H9 (cell line): ENCODE data around the gene SDF2L1. TPM values are rescaled to one million over a fixed set of nuclear protein-coding genes. Genes with fewer than 3 reads are reported as not detected.

ENCODE experiments used
- DNase-seq: peaks from one replicate; pipeline ENCODE4 v3.0.0-alpha.2; 2017
- H2AFZ ChIP-seq: one replicate; pipeline ENCODE4 v1.6.1; 2013; ENCODE audit warnings: mild to moderate bottlenecking, low read length, control low read depth, moderate library complexity
- H2AK5ac ChIP-seq: 2 replicates; pipeline ENCODE4 v1.6.1; 2013; ENCODE audit warnings: low read length, control low read depth, mixed read lengths; ENCODE audit not compliant: insufficient read length
- H2BK120ac ChIP-seq: one replicate; pipeline ENCODE4 v1.6.1; 2013; ENCODE audit warnings: low read depth, mild to moderate bottlenecking, low read length, control low read depth, inconsistent platforms; ENCODE audit not compliant: poor library complexity, severe bottlenecking
- H2BK12ac ChIP-seq: 2 replicates; pipeline ENCODE4 v1.6.1; 2013; ENCODE audit warnings: low read length, control low read depth, mixed read lengths, low read depth; ENCODE audit not compliant: insufficient read length
- H2BK15ac ChIP-seq: 2 replicates; pipeline ENCODE4 v1.6.1; 2013; ENCODE audit warnings: low read depth, low read length, control low read depth
- H2BK20ac ChIP-seq: one replicate; pipeline ENCODE4 v1.6.1; 2013; ENCODE audit warnings: low read depth, mild to moderate bottlenecking, low read length, control low read depth, inconsistent platforms; ENCODE audit not compliant: poor library complexity, severe bottlenecking
- H2BK5ac ChIP-seq: 2 replicates; pipeline ENCODE4 v1.6.1; 2013; ENCODE audit warnings: low read length, control low read depth, mixed read lengths; ENCODE audit not compliant: insufficient read length
- H3K14ac ChIP-seq: 2 replicates; pipeline ENCODE4 v1.6.1; 2013; ENCODE audit warnings: low read length, control low read depth; ENCODE audit not compliant: insufficient read depth
- H3K18ac ChIP-seq: 2 replicates; pipeline ENCODE4 v1.6.1; 2013; ENCODE audit warnings: low read depth, mild to moderate bottlenecking, mixed read lengths, low read length, control low read depth; ENCODE audit not compliant: insufficient read length
- H3K23ac ChIP-seq: 2 replicates; pipeline ENCODE4 v1.6.1; 2013; ENCODE audit warnings: low read length, control low read depth, mixed read lengths, low read depth; ENCODE audit not compliant: insufficient read length
- H3K23me2 ChIP-seq: 2 replicates; pipeline ENCODE4 v1.6.1; 2013; ENCODE audit warnings: low read depth, mild to moderate bottlenecking, mixed read lengths, low read length, control low read depth; ENCODE audit not compliant: insufficient read length, poor library complexity, severe bottlenecking
- H3K27ac ChIP-seq: 2 replicates; pipeline ENCODE4 v1.5.1; 2013; ENCODE audit warnings: low read length, control low read depth, mixed read lengths, low read depth; ENCODE audit not compliant: insufficient read length
- H3K27me3 ChIP-seq: 2 replicates; pipeline ENCODE4 v1.6.1; 2013; ENCODE audit warnings: low read length, control low read depth, inconsistent platforms; ENCODE audit not compliant: insufficient read depth
- H3K4ac ChIP-seq: 2 replicates; pipeline ENCODE4 v1.6.1; 2013; ENCODE audit warnings: low read depth, mild to moderate bottlenecking, control low read depth, inconsistent platforms, low read length, moderate library complexity
- H3K4me1 ChIP-seq: 2 replicates; pipeline ENCODE4 v1.6.1; 2013; ENCODE audit warnings: low read length, control low read depth, inconsistent platforms; ENCODE audit not compliant: insufficient read depth
- H3K4me2 ChIP-seq: 2 replicates; pipeline ENCODE4 v1.6.1; 2013; ENCODE audit warnings: low read length, control low read depth, mixed read lengths; ENCODE audit not compliant: insufficient read length, insufficient read depth
- H3K56ac ChIP-seq: 2 replicates; pipeline ENCODE4 v1.6.1; 2013; ENCODE audit warnings: low read depth, mild to moderate bottlenecking, mixed read lengths, low read length, control low read depth; ENCODE audit not compliant: insufficient read length
- H3K79me1 ChIP-seq: 2 replicates; pipeline ENCODE4 v1.6.1; 2013; ENCODE audit warnings: low read depth, mild to moderate bottlenecking, moderate library complexity, low read length, control low read depth, inconsistent platforms; ENCODE audit not compliant: insufficient read depth, poor library complexity, severe bottlenecking
- H3K79me2 ChIP-seq: 2 replicates; pipeline ENCODE4 v1.6.1; 2013; ENCODE audit warnings: low read length, control low read depth, inconsistent platforms; ENCODE audit not compliant: insufficient read depth
- H3K9ac ChIP-seq: 2 replicates; pipeline ENCODE4 v1.6.1; 2013; ENCODE audit warnings: low read length, control low read depth, mixed read lengths; ENCODE audit not compliant: insufficient read length; ENCODE audit errors: extremely low read depth
- H3K9me3 ChIP-seq: one replicate; pipeline ENCODE4 v1.6.1; 2013; ENCODE audit warnings: low read depth, low read length, inconsistent platforms; ENCODE audit not compliant: control insufficient read depth
- H3T11ph ChIP-seq: one replicate; pipeline ENCODE4 v1.6.1; 2013; ENCODE audit warnings: mild to moderate bottlenecking, low read length, control low read depth, inconsistent platforms
- H4K20me1 ChIP-seq: one replicate; pipeline ENCODE4 v1.6.1; 2013; ENCODE audit not compliant: control insufficient read depth, insufficient read length, insufficient read depth
- H4K5ac ChIP-seq: 2 replicates; pipeline ENCODE4 v1.6.1; 2013; ENCODE audit warnings: low read depth, mild to moderate bottlenecking, mixed read lengths, low read length, control low read depth; ENCODE audit not compliant: insufficient read length
- H4K8ac ChIP-seq: replicated peaks from 2 replicates; pipeline ENCODE4 v1.6.1; 2013; ENCODE audit warnings: low read length, control low read depth, mixed read lengths, low read depth; ENCODE audit not compliant: insufficient read length
- H4K91ac ChIP-seq: 2 replicates; pipeline ENCODE4 v1.6.1; 2013; ENCODE audit warnings: low read depth, mild to moderate bottlenecking, moderate library complexity, mixed read lengths, low read length, control low read depth; ENCODE audit not compliant: insufficient read length
- H3K27ac Mint-ChIP-seq, 3 experiments: 2 replicates in 2 of 3; 3 replicates in 1 of 3; pipeline ENCODE4 v1.8.0; 2020 to 2021; ENCODE audit warnings: mixed read lengths in 3 of 3, mild to moderate bottlenecking in 1 of 3, moderate library complexity in 1 of 3
- H3K27me3 Mint-ChIP-seq: 2 replicates; pipeline ENCODE4 v1.8.0; 2021; ENCODE audit warnings: low read depth, mild to moderate bottlenecking, moderate library complexity, mixed read lengths
- H3K36me3 Mint-ChIP-seq, 3 experiments: 2 replicates in 2 of 3; 3 replicates in 1 of 3; pipeline ENCODE4 v1.8.0; 2020 to 2021; ENCODE audit warnings: low read depth in 3 of 3, mixed read lengths in 3 of 3; ENCODE audit not compliant: insufficient read depth in 1 of 3
- H3K4me1 Mint-ChIP-seq, 2 experiments: 2 replicates each; pipeline ENCODE4 v1.8.0; 2020; ENCODE audit warnings: mixed read lengths in 2 of 2
- H3K4me3 Mint-ChIP-seq, 2 experiments: 2 replicates in 1 of 2; 3 replicates in 1 of 2; pipeline ENCODE4 v1.8.0; 2020 to 2021; ENCODE audit warnings: mild to moderate bottlenecking in 2 of 2, mixed read lengths in 2 of 2, moderate library complexity in 1 of 2
- H3K9me3 Mint-ChIP-seq, 2 experiments: 2 replicates in 1 of 2; 3 replicates in 1 of 2; pipeline ENCODE4 v1.8.0; 2020; ENCODE audit warnings: mild to moderate bottlenecking in 2 of 2, mixed read lengths in 2 of 2, moderate library complexity in 1 of 2
- CTCF ChIP-seq: fragments of 200-600 bp; sonication (generic); conservative IDR thresholded peaks from 3 replicates; pipeline ENCODE4 v1.8.0; 2021; ENCODE audit warnings: antibody characterized with exemption, mild to moderate bottlenecking
- WGBS: extraction: QIAGEN DNeasy Blood & Tissue Kit; methylation state at CpG from one replicate; pipeline ENCODE4 v1.1.7; 2013; ENCODE audit warnings: missing lambda C conversion rate, low lambda C conversion rate, mixed read lengths; ENCODE audit not compliant: insufficient read length; ENCODE audit errors: extremely low coverage; 5-methylcytosine and 5-hydroxymethylcytosine counted together
- total RNA-seq: library from RNA; stranded (reverse); gene quantifications from 2 replicates; pipeline ENCODE4 v1.2.1, GENCODE V29; 2021

SDF2L1 gene
- total RNA-seq, 1 experiment from 2014 or later, result 36.0 TPM

DNA sequence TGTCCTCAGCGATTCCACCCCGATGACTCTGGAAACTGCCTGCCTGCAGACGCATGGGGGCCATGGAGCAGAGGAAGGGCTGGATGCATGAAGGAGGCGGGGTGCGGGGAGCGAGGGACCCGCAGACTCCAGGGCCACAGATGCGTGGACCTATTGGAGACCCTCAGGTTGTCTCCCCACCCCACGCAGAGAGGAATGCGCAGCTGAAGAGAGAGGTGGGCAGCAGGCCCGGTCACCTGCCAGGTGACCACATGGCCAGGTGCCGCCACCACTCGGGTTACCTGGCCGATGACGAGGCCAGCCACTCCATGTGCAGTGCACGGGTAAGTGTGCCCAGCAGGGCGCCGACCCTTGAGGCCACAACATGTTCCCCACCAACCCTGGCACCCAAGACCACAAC is 9.2 kb upstream of the SDF2L1 start:
- H4K8ac ChIP-seq, result no peak overlapping the region
- TF ChIP-seq CTCF, result no peak
- no peak overlapping the region for H2BK120ac ChIP-seq
- no peaks in the 10 kb centered on the region for H3K4me1 ChIP-seq
- Mint-ChIP-seq H3K9me3 (no peaks in the 10 kb centered on the region; a peak in 1 of 5 replicates), H3K4me3 (no peak overlapping the region), H3K27me3 (peaks cover 27% of the 10 kb centered on the region), H3K27ac (no peak overlapping the region), H3K36me3 (peaks cover 5 to 7% (median 5%) of the 10 kb centered on the region in 3 experiments), H3K4me1 (peaks cover 0 to 7% of the 10 kb centered on the region in 2 experiments)
- no peak overlapping the region for H2BK20ac ChIP-seq
- H4K5ac ChIP-seq, result no peak overlapping the region
- no peak overlapping the region for H3K14ac ChIP-seq
- no peak overlapping the region for H2AK5ac ChIP-seq
- no peak overlapping the region for H3K9ac ChIP-seq
- no peak overlapping the region for H2AFZ ChIP-seq
- no peak overlapping the region for H3K27ac ChIP-seq
- H3K56ac ChIP-seq, result no peak overlapping the region
- no peak overlapping the region for H3K23ac ChIP-seq
- H3K79me2 ChIP-seq, result no peaks in the 10 kb centered on the region
- H3K18ac ChIP-seq, result no peak overlapping the region
- H3K4me2 ChIP-seq, result no peak overlapping the region
- H3K79me1 ChIP-seq, result peaks cover 2% of the 10 kb centered on the region
- H2BK15ac ChIP-seq, result no peak overlapping the region
- no peak overlapping the region for H3K4ac ChIP-seq
- no peak overlapping the region for H2BK5ac ChIP-seq
- H3K27me3 ChIP-seq, result no peaks in the 10 kb centered on the region; the same call in 1 of the 2 replicates
- no peak overlapping the region for H3T11ph ChIP-seq
- no peak for DNase-seq
- peaks cover 5% of the 10 kb centered on the region for H3K23me2 ChIP-seq
- no peak overlapping the region for H4K91ac ChIP-seq
- H3K9me3 ChIP-seq, result no peaks in the 10 kb centered on the region
- H4K20me1 ChIP-seq, result no peaks in the 10 kb centered on the region
- WGBS, result no CpG with 5 or more reads among the region's 18 CpGs
- H2BK12ac ChIP-seq, result no peak overlapping the region
